CD4-positive, alpha-beta T cell treated with Interleukin-4 for 4 hours (primary cell): Measurements from ENCODE around the gene TTLL11.
"Not testable (repeated sequence)": the region's sequence is repeated elsewhere in the genome, so short reads cannot be mapped to it uniquely, and the experiment has no call there.

Experiments used
- DNase-seq: peaks from one replicate; pipeline ENCODE4 v3.0.0-alpha.2; 2020

The TTLL11 gene

GRCh38 chr9:122076117-122076516, 17.0 kb downstream of the TTLL11 start:
- DNase-seq = no peak

DNA sequence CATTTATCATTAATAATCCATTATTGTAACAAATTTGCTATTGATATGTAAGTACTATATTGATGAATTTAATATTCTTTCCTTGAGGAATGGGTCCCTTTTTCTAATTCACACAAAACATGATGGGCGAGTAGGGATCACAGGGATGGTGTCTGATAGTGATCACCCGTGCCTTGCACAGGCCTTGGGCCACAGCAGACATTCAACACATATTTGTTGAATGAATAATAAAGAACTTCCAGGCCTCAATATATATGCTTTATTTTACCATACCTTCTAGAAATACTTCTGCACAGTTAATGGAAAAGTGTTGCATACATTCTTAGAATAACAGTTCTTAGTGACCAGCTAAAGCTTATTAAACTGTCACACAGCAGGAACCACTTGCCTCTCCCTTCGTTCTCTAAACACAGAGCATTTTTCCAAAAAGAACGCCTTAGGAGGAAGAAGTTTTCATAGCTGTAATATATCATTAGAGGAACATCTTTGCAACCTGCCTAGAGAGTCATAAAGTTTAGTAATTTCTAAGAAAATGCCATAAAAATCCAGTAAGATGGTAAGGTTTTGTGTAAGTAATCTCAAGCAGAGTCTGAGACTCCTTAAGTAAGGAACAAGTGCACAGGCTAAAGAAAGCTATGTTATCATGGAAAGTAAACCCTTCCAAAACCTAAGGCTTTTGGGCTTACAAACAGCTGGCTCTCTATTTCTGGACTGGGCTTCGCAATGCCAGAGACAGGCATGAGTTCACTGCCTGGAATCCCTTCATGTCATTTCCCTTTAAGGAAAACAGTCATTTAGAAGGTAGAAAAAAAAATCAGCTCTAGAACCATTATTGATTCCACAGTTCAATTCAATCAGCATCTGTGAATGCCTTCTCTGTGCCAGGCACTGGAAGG, 17.7 kb downstream of the TTLL11 start:
- DNase-seq = no peak

DNA sequence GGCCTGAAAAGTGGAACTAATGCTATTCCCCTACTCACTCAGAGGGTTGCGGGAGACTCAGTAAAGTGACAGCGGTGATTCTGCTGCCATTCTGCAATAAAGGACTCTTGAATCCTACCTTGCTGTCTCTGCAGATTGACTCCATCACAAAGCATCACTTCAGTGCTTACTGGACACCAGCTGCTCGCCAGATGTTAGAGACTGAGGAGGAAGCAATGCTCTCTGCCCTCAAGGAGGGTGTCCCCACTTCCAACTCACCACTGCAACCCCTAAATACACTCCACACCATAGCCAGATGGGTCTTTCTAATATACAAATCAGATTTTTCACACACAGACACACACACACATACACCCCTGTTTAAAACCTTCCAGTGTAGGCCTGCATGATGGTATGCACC, 21.4 kb downstream of the TTLL11 start:
- DNase-seq = no peak

- no peak for DNase-seq
These were observed 22.2 kb downstream of the TTLL11 start for GRCh38 chr9:122070728-122071515.

DNA sequence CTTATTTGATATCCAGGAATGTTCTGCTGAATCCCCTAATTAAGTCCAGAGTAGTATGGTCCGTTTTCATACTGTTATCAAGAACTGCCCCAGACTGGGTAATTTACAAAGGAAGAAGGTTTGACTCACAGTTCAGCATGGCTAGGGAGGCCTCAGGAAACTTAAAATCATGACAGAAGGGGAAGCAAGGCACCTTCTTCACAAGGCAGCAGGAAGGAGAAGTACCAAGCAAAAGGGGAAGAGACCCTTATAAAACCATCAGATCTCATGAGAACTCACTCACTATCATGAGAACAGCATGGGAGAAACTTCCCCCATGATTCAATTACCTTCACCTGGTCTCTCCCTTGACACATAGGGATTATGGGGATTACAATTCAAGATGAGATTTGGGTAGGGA, 26.4 kb downstream of the TTLL11 start:
- DNase-seq = not testable (repeated sequence)

DNA sequence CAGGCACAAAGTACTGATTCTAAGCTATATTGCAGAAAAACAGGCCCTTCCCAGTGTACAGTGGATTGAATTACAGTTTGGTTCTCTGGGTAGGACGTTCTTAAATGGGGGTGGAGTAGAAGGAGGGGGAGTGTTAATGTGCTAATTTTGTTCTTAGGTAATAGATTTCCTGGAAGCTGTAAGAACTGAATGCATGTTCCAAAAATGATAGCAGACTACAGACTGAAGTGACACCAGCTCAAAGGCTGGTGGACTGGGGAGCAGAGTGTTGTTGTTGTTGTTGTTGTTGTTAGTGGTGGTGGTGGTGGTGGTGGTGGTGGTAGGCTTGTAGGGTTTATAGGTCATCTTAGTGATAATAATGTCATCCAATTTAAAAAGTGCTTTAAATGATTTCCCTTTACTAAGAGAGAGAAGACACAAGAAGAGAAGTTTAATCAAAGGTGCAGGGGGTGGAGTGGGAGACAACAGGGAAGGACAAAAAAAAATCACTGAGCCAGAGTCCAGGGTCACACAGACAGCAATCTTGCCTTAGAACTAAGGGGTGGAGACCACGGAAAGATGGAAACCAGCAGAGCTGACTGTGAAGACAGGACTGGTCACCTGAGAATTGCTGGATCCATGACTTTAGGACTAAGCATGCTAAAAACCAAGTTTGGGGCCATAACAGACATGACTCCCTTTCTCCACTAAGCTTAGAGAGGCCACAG, 27.0 kb downstream of the TTLL11 start:
- DNase-seq = no peak

DNA sequence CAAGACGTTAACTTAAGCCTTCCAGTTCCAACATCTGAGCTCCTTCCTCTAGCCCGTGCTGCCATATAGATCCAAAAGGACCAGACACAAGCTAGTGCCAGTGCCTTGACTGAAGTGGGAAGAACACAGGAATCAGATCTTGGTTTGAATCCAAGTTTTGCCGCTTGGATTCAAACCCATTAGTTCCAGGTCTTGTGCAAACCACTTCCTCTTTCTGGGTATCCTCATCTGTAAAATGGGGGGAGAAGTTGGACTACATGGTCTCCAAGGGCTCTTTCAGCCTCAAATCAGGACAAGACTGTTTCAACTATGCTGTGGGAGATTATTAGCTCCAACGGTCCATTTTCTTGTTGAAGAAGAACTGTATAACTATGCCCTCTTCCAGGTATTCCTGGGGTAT, 32.6 kb downstream of the TTLL11 start:
- no peak for DNase-seq

GRCh38 chr9:122059955-122060324, 33.2 kb downstream of the TTLL11 start:
- no peak for DNase-seq

DNA sequence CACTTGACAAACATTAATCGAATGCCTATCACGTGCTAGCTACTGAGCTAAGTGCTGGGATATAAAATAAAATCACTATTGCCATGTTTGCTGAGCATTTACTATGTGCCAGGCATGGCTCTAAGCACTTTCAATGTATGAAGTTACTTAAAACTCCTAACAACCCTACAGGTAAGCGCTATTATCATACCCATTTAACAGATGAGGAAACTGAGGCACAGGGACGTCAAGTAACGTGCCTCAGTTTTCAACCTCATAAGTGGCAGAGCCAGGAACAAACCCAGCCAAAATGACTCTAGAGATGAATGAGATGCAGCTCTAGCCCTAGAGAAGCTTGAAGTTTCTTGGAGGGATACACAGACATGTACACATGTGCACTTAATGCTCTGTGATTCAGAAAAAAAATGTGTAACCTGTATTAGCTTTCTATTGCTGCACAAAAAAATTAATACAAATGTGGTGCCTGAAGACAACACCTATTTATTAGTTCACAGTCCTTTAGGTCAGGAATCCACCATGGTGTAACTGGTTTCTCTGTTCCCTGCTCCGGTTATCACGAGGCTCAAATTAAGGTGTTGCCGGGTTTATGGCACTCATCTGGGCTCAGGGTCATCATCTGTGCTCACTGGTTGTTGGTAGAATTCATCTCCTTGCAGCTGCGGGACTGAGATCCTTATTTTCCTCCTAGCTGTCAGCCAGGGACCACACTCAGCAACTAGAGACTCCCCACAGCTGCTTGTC, 33.7 kb downstream of the TTLL11 start:
- DNase-seq = no peak

DNA sequence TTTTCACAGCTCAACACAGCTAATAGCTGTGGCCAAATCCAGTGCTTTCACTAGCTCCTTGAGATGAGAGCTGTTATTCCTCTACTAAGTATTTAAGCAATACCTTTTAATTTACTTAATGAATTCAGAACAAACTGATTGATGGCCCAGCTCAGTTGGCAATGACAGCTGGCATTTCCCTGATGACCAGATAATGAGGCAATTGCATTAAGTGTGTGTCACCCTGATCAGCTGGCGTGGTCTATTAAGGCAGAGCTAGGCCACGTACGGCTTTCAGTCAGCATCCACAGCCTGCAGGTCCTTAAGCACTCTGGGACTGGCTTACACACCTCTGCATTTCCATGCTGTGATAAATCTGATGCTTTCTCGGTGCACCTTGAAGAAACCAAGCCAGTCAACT, 34.4 kb downstream of the TTLL11 start:
- DNase-seq = no peak

GRCh38 chr9:122058051-122058450, 35.1 kb downstream of the TTLL11 start:
- no peak for DNase-seq

DNA sequence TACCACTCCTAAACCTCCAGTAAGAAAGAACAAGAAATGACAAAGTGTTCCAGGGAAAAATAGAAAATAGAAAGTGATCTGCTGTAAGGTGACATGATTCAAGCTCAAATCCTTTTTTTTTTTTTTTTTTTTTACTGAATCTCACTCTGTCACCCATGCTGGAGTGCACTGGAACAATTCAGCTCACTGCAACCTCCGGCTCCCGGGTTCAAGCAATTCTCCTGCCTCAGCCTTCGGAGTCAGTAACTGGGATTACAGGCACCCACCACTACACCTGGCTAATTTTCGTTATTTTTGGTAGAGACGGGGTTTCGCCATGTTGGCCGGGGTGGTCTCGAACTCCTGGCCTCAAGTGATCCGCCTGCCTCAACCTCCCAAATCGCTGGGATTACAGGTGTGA, 35.9 kb downstream of the TTLL11 start:
- no peak for DNase-seq

GRCh38 chr9:122056484-122056883, 36.6 kb downstream of the TTLL11 start:
- no peak for DNase-seq

- DNase-seq = no peak
These were observed 37.4 kb downstream of the TTLL11 start for GRCh38 chr9:122055701-122056100.

- DNase-seq = no peak
These were observed 39.3 kb downstream of the TTLL11 start for GRCh38 chr9:122053567-122054350.

- DNase-seq = no peak
These were observed 40.0 kb downstream of the TTLL11 start for GRCh38 chr9:122053064-122053463.

DNA sequence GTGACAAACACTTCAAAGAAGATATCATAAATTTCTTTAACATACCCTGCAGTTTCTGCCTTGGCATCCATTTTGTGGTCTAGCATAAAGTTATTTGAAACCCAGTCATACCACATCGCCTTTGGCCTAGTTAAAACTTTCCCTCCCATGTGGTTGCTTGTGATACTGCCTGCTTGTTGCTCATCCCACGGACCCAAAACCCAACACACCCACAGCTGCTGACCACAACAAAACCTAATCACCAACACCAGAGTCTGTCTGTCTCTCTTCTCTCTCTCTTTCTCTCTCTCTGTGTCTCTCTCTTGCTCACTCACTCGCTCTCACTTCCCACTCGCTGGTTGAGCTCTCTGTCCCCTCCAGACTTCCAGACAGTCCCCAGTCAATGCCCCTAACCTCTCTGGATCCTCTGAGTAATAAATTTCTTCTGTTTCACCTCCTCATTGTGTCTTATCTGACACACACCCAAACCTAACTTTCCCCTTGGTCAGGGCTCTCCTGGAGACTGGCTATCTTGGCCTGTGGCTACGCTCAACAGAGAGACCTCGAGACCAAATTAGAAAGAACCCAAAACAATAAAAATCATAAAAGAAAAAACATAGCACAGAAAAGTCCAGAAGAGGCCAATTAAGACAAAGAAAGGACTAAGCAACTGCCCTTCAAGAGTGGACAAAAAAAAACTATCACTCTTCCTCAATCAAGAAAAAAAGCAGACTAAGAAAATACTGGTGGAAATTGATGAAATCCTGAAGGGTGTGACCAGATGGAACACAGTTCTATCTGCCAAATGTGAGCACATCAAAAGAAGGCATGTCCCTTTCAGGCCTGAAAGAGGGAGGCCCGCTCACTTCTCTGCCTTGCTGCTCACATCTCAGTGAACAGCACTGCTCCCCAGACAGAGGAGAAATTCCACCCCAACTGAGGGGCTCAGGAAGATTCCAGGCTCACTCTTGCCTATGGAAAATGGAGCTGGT, 41.5 kb downstream of the TTLL11 start:
- DNase-seq = no peak

DNA sequence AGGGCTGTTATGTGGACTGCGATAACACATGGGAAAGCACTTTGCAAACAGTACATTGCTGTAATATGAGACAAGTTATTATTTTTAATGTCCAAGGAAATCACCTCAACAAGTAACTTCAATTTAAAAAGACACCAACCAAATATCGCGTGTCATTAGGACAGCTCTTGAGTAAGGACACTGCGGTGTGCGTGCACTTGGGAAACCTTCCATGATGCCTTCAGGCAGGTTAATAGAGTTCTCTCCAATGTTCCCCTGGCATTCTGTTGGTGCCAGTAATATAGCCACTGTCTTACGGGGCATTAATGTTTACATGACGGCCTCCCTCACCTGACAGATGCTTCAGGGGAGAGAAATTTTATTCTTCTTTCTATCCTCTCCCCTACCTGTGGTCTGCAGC, 42.9 kb downstream of the TTLL11 start:
- no peak for DNase-seq

DNA sequence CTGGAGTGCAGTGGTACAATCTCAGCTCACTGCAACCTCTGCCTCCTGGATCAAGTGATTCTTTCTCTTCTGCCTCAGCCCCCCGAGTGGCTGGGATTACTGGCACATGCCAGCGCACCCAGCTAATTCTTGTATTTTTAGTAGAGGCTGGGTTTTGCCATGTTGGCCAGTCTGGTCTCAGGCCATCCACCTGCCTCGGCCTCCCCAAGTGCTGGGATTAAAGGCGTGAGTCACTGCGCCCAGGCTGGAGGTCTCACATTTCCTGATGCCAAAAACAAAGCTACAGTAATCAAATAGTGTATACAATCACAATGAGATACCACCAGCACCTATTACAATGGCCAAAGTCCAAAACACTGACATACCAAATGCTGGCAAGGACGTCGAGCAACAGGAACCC, 51.1 kb downstream of the TTLL11 start:
- DNase-seq = no peak

- DNase-seq = no peak
These were observed 52.4 kb downstream of the TTLL11 start for GRCh38 chr9:122040561-122041242.
